Glomerular endothelial cell (primary cell): ENCODE measurements around the gene ADD1. TPM values are rescaled to one million over a fixed set of nuclear protein-coding genes. Genes with fewer than 3 reads are reported as not detected.
"Not testable (repeated sequence)": the region's sequence is repeated elsewhere in the genome, so short reads cannot be mapped to it uniquely, and the experiment has no call there.

ENCODE experiments used
- DNase-seq: peaks from one replicate; pipeline ENCODE4 v3.0.0-alpha.2; 2011; ENCODE audit warnings: low read depth, low spot score; ENCODE audit errors: extremely low read depth
- total RNA-seq: library from RNA; depleted of rRNA; stranded (reverse); fragments of >200 nt; gene quantifications from 2 replicates; pipeline ENCODE4 v1.2.3, GENCODE V29; 2015

Gene ADD1
- total RNA-seq, 1 donor from 2014 or later: 265 TPM

- no peak for DNase-seq
These were observed 88.8 kb downstream of the ADD1 start for GRCh38 chr4:2932321-2932950.

GRCh38 chr4:2932951-2933565 lies 89.4 kb downstream of the ADD1 start:
- DNase-seq: no peak

GRCh38 chr4:2933566-2934076 lies 90.0 kb downstream of the ADD1 start:
- DNase-seq: no peak

- no peak for DNase-seq
These were observed 90.6 kb downstream of the ADD1 start for GRCh38 chr4:2934077-2934812.

- DNase-seq: no peak
These were observed 91.4 kb downstream of the ADD1 start for GRCh38 chr4:2934813-2935761.

- DNase-seq: no peak
These were observed 92.4 kb downstream of the ADD1 start for GRCh38 chr4:2935762-2936743.

GRCh38 chr4:2936773-2937145 lies 93.1 kb downstream of the ADD1 start:
- no peak for DNase-seq

GRCh38 chr4:2937146-2937857 lies 93.7 kb downstream of the ADD1 start:
- DNase-seq: no peak

GRCh38 chr4:2937986-2938385 lies 94.3 kb downstream of the ADD1 start:
- DNase-seq: no peak

- DNase-seq: not testable (repeated sequence)
These were observed 94.8 kb downstream of the ADD1 start for GRCh38 chr4:2938411-2938810.

- no peak for DNase-seq
These were observed 95.3 kb downstream of the ADD1 start for GRCh38 chr4:2938906-2939305.

- DNase-seq: no peak
These were observed 96.0 kb downstream of the ADD1 start for GRCh38 chr4:2939383-2940243.

GRCh38 chr4:2940267-2941137 lies 96.9 kb downstream of the ADD1 start:
- no peak for DNase-seq

- DNase-seq: no peak
These were observed 97.7 kb downstream of the ADD1 start for GRCh38 chr4:2941138-2942036.

- no peak for DNase-seq
These were observed 98.4 kb downstream of the ADD1 start for GRCh38 chr4:2942037-2942531.
